ENCODE data around the gene CACNA1F. TPM values are rescaled to one million over a fixed set of nuclear protein-coding genes. Genes with fewer than 3 reads are reported as not detected.

Gene CACNA1F
- total and polyA plus RNA-seq, 9 of the 15 experiments (the other 6 are each of a cell fraction or from before 2014, with no cell fraction given): under 0.01 to 0.41 (median 0.03) TPM; not detected in 3

DNA sequence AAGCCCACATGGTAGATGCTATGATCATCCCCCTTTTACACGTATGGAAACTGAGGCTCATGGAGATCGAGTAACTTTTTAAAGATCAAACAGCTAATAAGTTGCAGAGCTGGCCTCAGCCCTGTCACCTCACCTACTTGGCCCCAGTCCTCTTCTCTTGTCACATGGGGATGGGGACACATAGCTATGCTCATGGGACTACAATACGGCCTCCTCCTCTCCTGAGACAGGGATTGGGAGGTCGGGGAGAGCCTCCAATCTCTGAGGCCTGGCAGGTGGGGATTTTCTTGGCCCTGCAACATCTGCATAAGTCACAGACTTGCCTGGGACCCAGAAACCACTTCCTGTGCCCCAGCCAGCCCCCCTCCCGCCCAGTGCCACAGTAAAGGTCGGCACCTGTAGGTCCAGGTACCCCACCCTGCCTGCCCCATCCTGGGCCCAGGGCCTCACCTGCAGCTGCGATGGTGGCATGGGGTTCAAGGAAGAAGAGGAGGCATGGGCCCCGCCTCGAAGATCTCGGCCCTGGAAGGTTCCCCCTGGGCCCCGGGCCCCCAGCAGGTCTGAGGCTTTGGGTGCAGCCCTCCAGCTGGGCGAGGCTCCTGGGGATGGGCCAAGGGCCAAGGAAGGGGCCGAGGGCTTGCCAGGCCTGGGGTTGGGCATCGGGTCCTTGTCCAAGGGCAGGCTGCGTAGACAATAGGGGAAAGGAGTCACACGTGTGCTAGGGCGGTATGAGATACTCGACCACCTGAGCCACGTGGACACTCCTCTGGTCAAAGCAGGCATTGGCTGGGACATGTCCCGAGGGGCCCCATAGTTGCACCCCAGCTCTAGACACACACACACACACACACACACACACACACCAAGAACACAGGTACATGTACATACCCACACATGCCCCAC, 25.0 kb upstream of the CACNA1F start:
- H3K79me2 ChIP-seq (ENCODE audit: control insufficient read depth, insufficient read depth, low read length): no peaks in the 10 kb centered on the region
- no peaks in the 10 kb centered on the region for H3K9me3 ChIP-seq (replicated peaks; ENCODE audit: control insufficient read depth, insufficient read depth, low read depth, low read length)
- ATAC-seq: no peak
- H3K36me3 ChIP-seq (ENCODE audit: control insufficient read depth, insufficient read depth, low read length): no peaks in the 10 kb centered on the region
- no peak for TF ChIP-seq HSF4 (CRISPR knock-in tag; IDR thresholded peaks at IDR 0.05; ENCODE audit: borderline replicate concordance)
- no peak for TF ChIP-seq PPARD (CRISPR knock-in tag; IDR thresholded peaks at IDR 0.05)
- TF ChIP-seq, protein P1, sequence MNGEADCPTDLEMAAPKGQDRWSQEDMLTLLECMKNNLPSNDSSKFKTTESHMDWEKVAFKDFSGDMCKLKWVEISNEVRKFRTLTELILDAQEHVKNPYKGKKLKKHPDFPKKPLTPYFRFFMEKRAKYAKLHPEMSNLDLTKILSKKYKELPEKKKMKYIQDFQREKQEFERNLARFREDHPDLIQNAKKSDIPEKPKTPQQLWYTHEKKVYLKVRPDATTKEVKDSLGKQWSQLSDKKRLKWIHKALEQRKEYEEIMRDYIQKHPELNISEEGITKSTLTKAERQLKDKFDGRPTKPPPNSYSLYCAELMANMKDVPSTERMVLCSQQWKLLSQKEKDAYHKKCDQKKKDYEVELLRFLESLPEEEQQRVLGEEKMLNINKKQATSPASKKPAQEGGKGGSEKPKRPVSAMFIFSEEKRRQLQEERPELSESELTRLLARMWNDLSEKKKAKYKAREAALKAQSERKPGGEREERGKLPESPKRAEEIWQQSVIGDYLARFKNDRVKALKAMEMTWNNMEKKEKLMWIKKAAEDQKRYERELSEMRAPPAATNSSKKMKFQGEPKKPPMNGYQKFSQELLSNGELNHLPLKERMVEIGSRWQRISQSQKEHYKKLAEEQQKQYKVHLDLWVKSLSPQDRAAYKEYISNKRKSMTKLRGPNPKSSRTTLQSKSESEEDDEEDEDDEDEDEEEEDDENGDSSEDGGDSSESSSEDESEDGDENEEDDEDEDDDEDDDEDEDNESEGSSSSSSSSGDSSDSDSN (IDR thresholded peaks at IDR 0.05; ENCODE audit: borderline replicate concordance in 1 of 2, low read depth in 2 of 2, low read length in 2 of 2): no peak
- TF ChIP-seq POLR2G (IDR thresholded peaks at IDR 0.05; ENCODE audit: low read depth, low read length): peak; percentile 52
- no peak for TF ChIP-seq ZNF584 (CRISPR knock-in tag; IDR thresholded peaks at IDR 0.05; ENCODE audit: low read depth)
- TF ChIP-seq ZNF561 (CRISPR knock-in tag; conservative IDR thresholded peaks at IDR 0.05): no peak
- H2AFZ ChIP-seq (ENCODE audit: low read depth, low read length): no peak overlapping the region
- ChIA-PET POLR2A (interaction anchor here (0.7 to 2.2 kb wide), 3 partner anchors 8 to 22 kb away, joined by 4 to 10 read pairs (median 5); no protein-coding TSS in a partner anchor), CTCF (ENCODE audit: low intra/inter-chr PET ratio) (no interaction called here)
- H3K4me1 ChIP-seq (replicated peaks in 1 of 2; ENCODE audit: control insufficient read depth in 2 of 2, insufficient read depth in 2 of 2, low read length in 2 of 2): peaks cover 0 to 14% of the 10 kb centered on the region in 2 experiments; a peak in 3 of 5 replicates
- H4K20me1 ChIP-seq (replicated peaks; ENCODE audit: control insufficient read depth, insufficient read depth, low read length): no peaks in the 10 kb centered on the region
- no peak overlapping the region for H3K4me2 ChIP-seq (ENCODE audit: insufficient read depth, low read length)
- intact Hi-C loops (cut with micrococcal nuclease) (no loop called here), in situ Hi-C loops (cut with MboI) (no loop called here)
- H3K9ac ChIP-seq (ENCODE audit: insufficient read depth in 1 of 2, low read depth in 2 of 2, low read length in 2 of 2): no peak overlapping the region
- H3K27ac ChIP-seq (ENCODE audit: extremely low read depth, low read depth, low read length): no peak overlapping the region
- no peak for DNase-seq (ENCODE audit: extremely low read depth in 1 of 4, low spot score in 3 of 4)
- no TSS peak for BruUV-seq (replicated peaks)
- WGBS (ENCODE audit: insufficient coverage, low coverage, missing lambda C conversion rate): 50% methylated on average over 13 of the region's 20 CpGs
- H3K27me3 ChIP-seq (ENCODE audit: control insufficient read depth in 2 of 2, insufficient read depth in 2 of 2, low read length in 2 of 2): no peaks in the 10 kb centered on the region
- H3K9me1 ChIP-seq (ENCODE audit: control insufficient read depth, insufficient read depth, low read length): no peaks in the 10 kb centered on the region
- no peak for FAIRE-seq
- H3K4me3 ChIP-seq: no peak overlapping the region
